Large intestine (tissue), 3 donors: ENCODE data around the gene STAC2. TPM values are rescaled to one million over a fixed set of nuclear protein-coding genes. Genes with fewer than 3 reads are reported as not detected.

Source experiments
- DNase-seq, 2 donors: peaks; one replicate each; pipeline versions ENCODE4 v3.0.0 to v3.0.0-alpha.2; 2013
- H3K27ac ChIP-seq: one replicate; pipeline ENCODE4 v1.5.1; 2013; ENCODE audit warnings: low read length
- H3K27me3 ChIP-seq: 2 replicates; pipeline ENCODE4 v1.6.1; 2013; ENCODE audit warnings: low read length; ENCODE audit not compliant: control insufficient read depth, insufficient read depth
- H3K36me3 ChIP-seq: 2 replicates; pipeline ENCODE4 v1.6.1; 2013; ENCODE audit warnings: low read length; ENCODE audit not compliant: control insufficient read depth, insufficient read depth
- H3K4me1 ChIP-seq: one replicate; pipeline ENCODE4 v1.6.1; 2013; ENCODE audit warnings: low read length; ENCODE audit not compliant: control insufficient read depth, insufficient read depth
- H3K4me3 ChIP-seq: one replicate; pipeline ENCODE4 v1.5.1; 2013; ENCODE audit warnings: low read length
- H3K9me3 ChIP-seq: one replicate; pipeline ENCODE4 v1.6.1; 2013; ENCODE audit warnings: mild to moderate bottlenecking, low read depth, low read length, moderate library complexity; ENCODE audit not compliant: control insufficient read depth
- WGBS: methylation state at CpG from one replicate; pipeline ENCODE4 v1.1.5; 2013; ENCODE audit warnings: low lambda C conversion rate; ENCODE audit not compliant: insufficient coverage; 5-methylcytosine and 5-hydroxymethylcytosine counted together
- polyA plus RNA-seq: library from polyadenylated mRNA; unstranded; fragments of 120-200 nt; gene quantifications from one replicate; pipeline ENCODE4 v1.2.1, GENCODE V29; 2013

STAC2 gene
- polyA plus RNA-seq, 1 donor = 0.61 TPM

DNA sequence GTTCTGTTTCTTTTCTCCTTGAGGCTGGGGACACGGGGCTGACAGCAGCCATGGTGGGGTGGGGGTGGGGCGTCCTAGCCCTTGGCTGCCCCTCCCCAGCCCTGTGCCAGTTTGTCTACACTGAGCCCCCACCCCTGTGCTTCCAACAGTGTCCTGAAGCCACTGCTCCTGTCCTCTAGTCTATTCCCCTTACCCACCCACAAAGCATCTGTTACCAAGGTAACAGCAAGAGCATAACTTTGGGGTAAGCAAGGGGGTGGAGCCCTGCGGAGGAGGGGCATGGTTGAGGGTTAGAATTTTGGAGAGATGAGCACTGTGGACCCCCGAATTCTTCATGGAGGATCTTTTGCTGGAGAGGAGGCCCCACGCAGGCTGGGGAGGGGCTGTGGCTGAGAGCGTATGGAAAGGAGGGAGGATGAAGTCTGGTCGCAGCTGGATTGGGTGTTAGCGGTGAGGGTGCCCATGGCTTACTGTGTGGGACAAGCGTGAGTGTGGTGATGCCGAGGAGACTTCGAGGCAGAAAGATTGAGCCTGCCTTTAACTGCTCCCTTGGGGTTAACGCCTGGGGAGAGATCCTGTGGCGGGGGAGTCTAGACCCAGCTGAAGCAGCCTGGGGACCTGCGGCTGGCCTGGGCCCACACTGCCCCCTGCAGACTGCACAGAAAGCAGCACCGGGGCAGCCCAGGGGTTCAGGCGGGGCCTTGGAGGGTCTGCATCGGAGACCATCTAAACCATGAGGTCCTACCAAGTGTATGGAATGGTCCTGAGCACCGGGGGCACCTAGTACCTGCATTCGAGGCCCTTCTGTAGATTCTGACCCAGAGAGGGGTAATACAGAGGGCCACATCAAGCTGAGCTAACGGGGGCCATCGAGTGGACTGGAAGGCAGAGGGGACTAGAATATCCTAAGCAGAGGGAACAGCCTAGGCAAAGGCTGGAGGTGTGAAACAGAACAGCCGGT lies 6.1 kb upstream of the STAC2 start:
- 0% methylated on average over 1 of the region's 22 CpGs for WGBS
- no peaks in the 10 kb centered on the region for H3K36me3 ChIP-seq
- H3K27ac ChIP-seq = no peak overlapping the region
- H3K4me3 ChIP-seq = no peak overlapping the region
- no peaks in the 10 kb centered on the region for H3K9me3 ChIP-seq
- peaks cover 38% of the 10 kb centered on the region for H3K27me3 ChIP-seq
- peaks cover 8% of the 10 kb centered on the region for H3K4me1 ChIP-seq
- DNase-seq = no peak

GRCh38 chr17:39231091-39231561 lies 5.4 kb upstream of the STAC2 start:
- Histone ChIP-seq H3K9me3 (no peaks in the 10 kb centered on the region), H3K36me3 (no peaks in the 10 kb centered on the region), H3K4me1 (peaks cover 6% of the 10 kb centered on the region), H3K4me3 (no peak overlapping the region), H3K27ac (no peak overlapping the region), H3K27me3 (peaks cover 45% of the 10 kb centered on the region)
- no peak for DNase-seq
- WGBS = no CpG with 5 or more reads among the region's 10 CpGs

DNA sequence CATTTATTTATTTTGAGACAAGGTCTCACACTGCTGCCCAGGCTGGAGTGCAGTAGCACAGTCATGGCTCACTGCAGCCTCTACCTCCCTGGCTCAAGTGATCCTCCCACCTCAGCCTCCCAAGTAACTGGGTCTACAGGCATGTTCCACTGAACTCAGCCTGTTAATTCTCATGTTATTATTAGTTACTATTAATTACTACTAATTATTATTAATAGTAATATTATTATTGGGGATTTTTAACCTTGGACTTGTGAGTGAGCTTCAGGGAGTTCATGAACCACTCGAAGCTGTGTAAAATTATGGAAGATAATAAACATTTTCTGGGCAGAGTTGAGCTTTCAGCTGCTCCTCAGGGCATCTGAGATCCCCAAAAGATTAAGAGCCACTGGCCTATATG lies 4.6 kb upstream of the STAC2 start:
- Histone ChIP-seq H3K4me1 (peaks cover 6% of the 10 kb centered on the region), H3K36me3 (no peaks in the 10 kb centered on the region), H3K27ac (no peak overlapping the region), H3K4me3 (no peak overlapping the region), H3K27me3 (peaks cover 52% of the 10 kb centered on the region), H3K9me3 (no peaks in the 10 kb centered on the region)
- no CpG with 5 or more reads among the region's 1 CpG for WGBS
- no peak for DNase-seq

DNA sequence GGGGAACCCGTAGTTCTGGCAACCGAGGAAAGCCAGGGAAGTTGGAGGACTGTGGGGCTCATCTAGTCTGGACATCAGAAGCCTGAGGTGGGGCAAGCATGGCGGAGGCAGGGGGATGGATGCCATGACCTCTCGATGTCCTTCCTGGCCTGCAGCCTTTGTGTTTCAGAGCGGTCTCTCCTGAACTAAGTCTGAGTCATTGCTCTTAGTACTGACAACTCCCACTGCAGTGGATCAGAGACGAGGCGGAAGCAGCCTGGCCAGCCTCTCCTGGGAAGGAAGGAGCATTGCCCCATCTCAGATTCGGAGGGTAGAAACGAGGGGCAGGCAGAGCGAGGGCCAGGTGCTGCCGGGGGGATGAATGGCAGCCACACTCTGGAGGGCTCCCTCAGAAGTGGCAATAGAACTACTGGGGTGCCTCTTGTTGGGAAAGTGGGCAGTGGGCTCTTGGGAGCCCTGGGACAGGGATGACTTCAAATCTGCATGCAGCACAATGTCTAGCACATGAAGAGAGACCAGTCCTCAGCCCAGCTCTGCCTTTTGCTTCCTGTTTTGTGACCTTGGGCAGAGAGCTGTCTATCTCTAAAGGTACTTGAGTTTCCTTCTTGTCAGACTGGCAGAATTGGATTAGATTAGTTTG lies 3.6 kb upstream of the STAC2 start:
- H3K27me3 ChIP-seq = peaks cover 61% of the 10 kb centered on the region
- H3K36me3 ChIP-seq = no peaks in the 10 kb centered on the region
- WGBS = no CpG with 5 or more reads among the region's 11 CpGs

DNA sequence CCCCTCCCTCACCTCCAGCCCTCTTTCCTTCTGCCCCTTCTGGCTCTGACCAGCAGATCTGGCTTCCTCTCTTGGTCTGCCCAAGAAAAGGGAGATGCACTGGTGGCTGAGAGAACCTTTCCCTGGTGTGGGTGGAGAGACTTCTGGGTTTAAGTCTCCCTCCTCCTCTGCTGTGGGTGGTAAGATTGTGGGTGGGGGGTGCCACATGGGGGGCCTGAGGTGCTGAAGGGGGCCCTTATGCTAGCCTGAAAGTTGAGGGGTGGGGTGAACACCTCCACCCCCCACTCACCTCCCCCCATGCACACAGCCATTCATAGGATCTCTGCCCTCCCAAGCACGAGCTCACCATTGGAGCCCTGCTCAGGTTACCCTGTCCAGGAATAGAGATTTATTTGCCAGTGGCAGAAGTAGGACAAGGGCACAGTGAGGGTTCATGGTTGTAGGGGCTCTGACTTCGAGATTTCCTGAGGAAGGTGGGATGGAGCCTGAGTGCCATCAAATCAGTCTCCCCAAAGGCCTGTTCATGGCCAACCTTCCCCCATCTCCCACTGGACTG lies 1.7 kb upstream of the STAC2 start:
- no CpG with 5 or more reads among the region's 2 CpGs for WGBS
- no peak for DNase-seq
- peaks cover 8% of the 10 kb centered on the region for H3K4me1 ChIP-seq
- no peak overlapping the region for H3K4me3 ChIP-seq
- peaks cover 80% of the 10 kb centered on the region for H3K27me3 ChIP-seq
- no peaks in the 10 kb centered on the region for H3K9me3 ChIP-seq
- no peak overlapping the region for H3K27ac ChIP-seq
- H3K36me3 ChIP-seq = no peaks in the 10 kb centered on the region

More for the DNA sequence above, 3.6 kb upstream of the STAC2 start:
- Histone ChIP-seq H3K27ac (no peak overlapping the region), H3K4me3 (no peak overlapping the region), H3K9me3 (no peaks in the 10 kb centered on the region), H3K4me1 (peaks cover 8% of the 10 kb centered on the region)
- DNase-seq = no peak

- Histone ChIP-seq H3K4me3 (peak overlapping the region; percentile 9), H3K27me3 (peaks cover 74% of the 10 kb centered on the region), H3K27ac (no peak overlapping the region), H3K4me1 (peaks cover 2% of the 10 kb centered on the region), H3K36me3 (no peaks in the 10 kb centered on the region), H3K9me3 (no peaks in the 10 kb centered on the region)
- WGBS = 40% methylated on average over 2 of the region's 24 CpGs
- DNase-seq = peak; percentile 55 to 58
These were observed 376 bp upstream of the STAC2 start for GRCh38 chr17:39225959-39226683.

- Histone ChIP-seq H3K4me1 (peaks cover 2% of the 10 kb centered on the region), H3K27me3 (peaks cover 67% of the 10 kb centered on the region), H3K4me3 (no peak overlapping the region), H3K36me3 (no peaks in the 10 kb centered on the region), H3K9me3 (no peaks in the 10 kb centered on the region), H3K27ac (no peak overlapping the region)
- no CpG with 5 or more reads among the region's 68 CpGs for WGBS
- DNase-seq = no peak
These were observed 902 bp downstream of the STAC2 start for GRCh38 chr17:39224778-39225307.

DNA sequence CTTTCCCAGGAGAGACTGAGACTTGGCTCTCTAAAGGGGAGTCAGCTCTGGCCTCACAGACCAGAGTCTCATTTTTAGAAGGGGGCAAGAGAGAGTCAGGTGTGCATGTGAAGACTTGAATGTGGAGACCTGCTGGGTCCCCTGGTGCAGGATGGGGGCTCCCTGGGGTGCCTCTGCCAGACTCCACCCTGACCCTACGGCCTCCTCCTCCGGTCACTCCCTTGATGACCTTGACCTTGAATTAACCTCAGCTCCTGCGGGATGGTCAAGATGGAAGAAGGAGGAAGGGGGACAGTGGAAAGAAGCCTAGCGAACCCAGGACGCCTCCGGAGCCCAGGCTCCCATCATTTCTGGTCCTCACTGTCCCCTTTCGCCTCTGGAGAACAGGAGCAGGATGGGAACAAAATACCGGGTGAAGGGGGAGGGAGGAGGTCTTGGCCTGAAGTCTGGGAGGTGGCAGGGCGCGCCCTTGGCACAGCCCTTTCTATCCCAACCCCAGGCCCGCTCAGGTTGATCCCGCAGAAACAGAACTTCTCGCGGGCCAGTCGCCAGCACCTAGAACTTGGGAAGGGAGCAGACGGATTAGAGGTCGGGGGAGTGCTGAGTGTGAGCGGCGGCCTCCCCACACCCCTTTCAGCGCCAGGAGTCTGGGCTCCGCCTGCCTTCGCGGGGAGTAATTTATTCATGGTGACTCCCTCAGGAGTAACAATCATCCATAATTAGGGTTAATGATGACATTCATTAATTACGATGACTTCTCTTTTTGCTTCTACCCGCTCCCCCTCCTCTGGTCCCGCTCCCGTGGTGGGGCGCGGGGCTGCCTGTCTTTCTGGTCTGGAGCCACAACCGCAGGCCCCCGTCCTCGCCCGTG lies 1.6 kb downstream of the STAC2 start:
- no peak for DNase-seq
- no CpG with 5 or more reads among the region's 33 CpGs for WGBS
- Histone ChIP-seq H3K27me3 (peaks cover 69% of the 10 kb centered on the region), H3K27ac (no peak overlapping the region), H3K9me3 (no peaks in the 10 kb centered on the region), H3K36me3 (no peaks in the 10 kb centered on the region), H3K4me3 (no peak overlapping the region), H3K4me1 (peaks cover 2% of the 10 kb centered on the region)
